SK-N-MC (cell line): ENCODE data around the gene FDX2.

Experiments
- EZH2 ChIP-seq: fragments of 200-600 bp; sonication (generic); IDR thresholded peaks from one replicate; pipeline ENCODE4 v1.6.1; 2017; ENCODE audit warnings: antibody characterized with exemption
- POLR2AphosphoS5 ChIP-seq: IDR thresholded peaks from 2 replicates; pipeline ENCODE4 v1.6.1; 2012; ENCODE audit warnings: mild to moderate bottlenecking, low read depth, low read length, borderline replicate concordance

GRCh38 chr19:10332158-10332964, 16.5 kb upstream of the FDX2 start:
- TF ChIP-seq EZH2 (no peak), POLR2AphosphoS5 (no peak)
